ENCODE measurements around the gene TES. TPM values are rescaled to one million over a fixed set of nuclear protein-coding genes. Genes with fewer than 3 reads are reported as not detected.

The TES gene
- total RNA-seq, 1 experiment from 2014 or later, result 120 TPM

GRCh38 chr7:116208919-116209318 is 1.4 kb upstream of the TES start:
- peaks cover 17% of the 10 kb centered on the region for H3K4me1 ChIP-seq (ENCODE audit: insufficient read depth, low read length)
- H4K20me1 ChIP-seq (ENCODE audit: low read length), result peaks cover 24% of the 10 kb centered on the region
- peaks cover 36% of the 10 kb centered on the region for H3K79me2 ChIP-seq (ENCODE audit: low read length)
- no peaks in the 10 kb centered on the region for H3K36me3 ChIP-seq (ENCODE audit: low read depth, low read length)
- no TSS peak for BruUV-seq (replicated peaks)
- H3K9me3 ChIP-seq (ENCODE audit: low read length), result no peaks in the 10 kb centered on the region
- intact Hi-C loops (cut with micrococcal nuclease), result no loop called here
- no peaks in the 10 kb centered on the region for H3F3A ChIP-seq (ENCODE audit: low read length, unreplicated experiment)
- no peak overlapping the region for H3K27ac ChIP-seq (ENCODE audit: low read length)
- ATAC-seq, result no peak
- H3K9me2 ChIP-seq (replicated peaks; ENCODE audit: low read length), result no peaks in the 10 kb centered on the region
- H3K4me3 ChIP-seq (ENCODE audit: low read length), result no peak overlapping the region
- DNase-seq, result no peak
- H2AFZ ChIP-seq (ENCODE audit: low read length), result no peak overlapping the region
- ChIA-PET CTCF (interaction anchor here (0.6 kb wide), 1 partner anchor 48 kb away, joined by 3 read pairs; no protein-coding TSS in a partner anchor), POLR2A (ENCODE audit: unreplicated experiment) (no interaction called here)
- H3K4me2 ChIP-seq (ENCODE audit: low read length), result no peak overlapping the region
- TF ChIP-seq, protein P1, sequence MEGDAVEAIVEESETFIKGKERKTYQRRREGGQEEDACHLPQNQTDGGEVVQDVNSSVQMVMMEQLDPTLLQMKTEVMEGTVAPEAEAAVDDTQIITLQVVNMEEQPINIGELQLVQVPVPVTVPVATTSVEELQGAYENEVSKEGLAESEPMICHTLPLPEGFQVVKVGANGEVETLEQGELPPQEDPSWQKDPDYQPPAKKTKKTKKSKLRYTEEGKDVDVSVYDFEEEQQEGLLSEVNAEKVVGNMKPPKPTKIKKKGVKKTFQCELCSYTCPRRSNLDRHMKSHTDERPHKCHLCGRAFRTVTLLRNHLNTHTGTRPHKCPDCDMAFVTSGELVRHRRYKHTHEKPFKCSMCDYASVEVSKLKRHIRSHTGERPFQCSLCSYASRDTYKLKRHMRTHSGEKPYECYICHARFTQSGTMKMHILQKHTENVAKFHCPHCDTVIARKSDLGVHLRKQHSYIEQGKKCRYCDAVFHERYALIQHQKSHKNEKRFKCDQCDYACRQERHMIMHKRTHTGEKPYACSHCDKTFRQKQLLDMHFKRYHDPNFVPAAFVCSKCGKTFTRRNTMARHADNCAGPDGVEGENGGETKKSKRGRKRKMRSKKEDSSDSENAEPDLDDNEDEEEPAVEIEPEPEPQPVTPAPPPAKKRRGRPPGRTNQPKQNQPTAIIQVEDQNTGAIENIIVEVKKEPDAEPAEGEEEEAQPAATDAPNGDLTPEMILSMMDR (conservative IDR thresholded peaks at IDR 0.05; ENCODE audit: low read depth, low read length), result no peak
- no peak for TF ChIP-seq EZH2phosphoT487 (IDR thresholded peaks at IDR 0.05; ENCODE audit: borderline replicate concordance, low read length)
- TF ChIP-seq EZH2 (IDR thresholded peaks at IDR 0.05; ENCODE audit: low read length, unreplicated experiment), result no peak
- H3K9ac ChIP-seq (ENCODE audit: low read length), result no peak overlapping the region
- no peaks in the 10 kb centered on the region for H3K27me3 ChIP-seq (ENCODE audit: low read length)

DNA sequence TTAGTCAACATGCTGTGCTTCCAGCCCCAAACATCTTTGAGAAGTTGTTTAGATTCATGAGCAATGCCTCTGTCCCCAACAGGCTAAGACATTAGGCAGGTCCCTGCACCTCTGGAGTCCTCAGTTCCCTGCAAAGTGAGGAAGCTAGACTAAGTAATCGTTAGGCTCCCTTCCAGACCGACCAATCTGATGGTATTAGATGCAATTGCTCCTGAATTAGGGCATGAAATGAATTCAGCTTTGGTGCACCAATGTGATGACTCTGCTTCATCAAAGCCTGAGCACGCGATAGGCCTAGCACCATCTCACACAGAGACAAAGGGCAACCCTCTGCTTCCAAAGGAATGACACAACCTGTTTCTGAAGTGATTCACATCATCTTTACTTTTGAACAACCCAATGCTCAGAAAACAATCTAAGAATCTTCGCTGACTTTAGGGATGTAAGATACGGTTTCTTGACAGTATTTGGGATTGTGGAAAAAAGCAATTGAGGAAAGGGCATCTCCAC is 723 bp upstream of the TES start:
- ATAC-seq, result no peak
- CTCF ChIA-PET, result interaction anchor here (2.5 kb wide), 1 partner anchor 29 kb away, joined by 13 read pairs; no protein-coding TSS in a partner anchor
- intact Hi-C loops (cut with micrococcal nuclease), result loop anchor here (2.0 to 5.0 kb wide), 2 partner anchors 71 to 568 kb away; no protein-coding TSS in a partner anchor

More for the DNA sequence above, 723 bp upstream of the TES start:
- H3K36me3 ChIP-seq (ENCODE audit: low read depth, low read length), result no peaks in the 10 kb centered on the region; the same call in 1 of the 2 replicates
- H3K9ac ChIP-seq (ENCODE audit: low read length), result 0 out of 2 replicates have a peak overlapping the region, but pooled peaks have one; percentile 98
- no peaks in the 10 kb centered on the region for H3K27me3 ChIP-seq (ENCODE audit: low read length)
- peak overlapping the region; percentile 68 for H2AFZ ChIP-seq (ENCODE audit: low read length)
- peaks cover 30% of the 10 kb centered on the region for H4K20me1 ChIP-seq (ENCODE audit: low read length)
- no peaks in the 10 kb centered on the region for H3F3A ChIP-seq (ENCODE audit: low read length, unreplicated experiment)
- no peak overlapping the region for H3K27ac ChIP-seq (ENCODE audit: low read length)
- H3K4me2 ChIP-seq (ENCODE audit: low read length), result peak overlapping the region; percentile 94
- H3K79me2 ChIP-seq (ENCODE audit: low read length), result peaks cover 43% of the 10 kb centered on the region
- no peak for TF ChIP-seq EZH2phosphoT487 (IDR thresholded peaks at IDR 0.05; ENCODE audit: borderline replicate concordance, low read length)
- no peak for TF ChIP-seq EZH2 (IDR thresholded peaks at IDR 0.05; ENCODE audit: low read length, unreplicated experiment)
- TF ChIP-seq, protein P1 (conservative IDR thresholded peaks at IDR 0.05; ENCODE audit: low read depth, low read length), result no peak
- no peak for DNase-seq
- H3K4me1 ChIP-seq (ENCODE audit: insufficient read depth, low read length), result peaks cover 23% of the 10 kb centered on the region
- TSS peak; percentile 4 for BruUV-seq (replicated peaks)
- peak overlapping the region; percentile 93 for H3K4me3 ChIP-seq (ENCODE audit: low read length)
- H3K9me3 ChIP-seq (ENCODE audit: low read length), result no peaks in the 10 kb centered on the region
- POLR2A ChIA-PET (ENCODE audit: unreplicated experiment), result interaction anchor here (0.6 to 2.1 kb wide), 6 partner anchors 9 to 368 kb away, joined by 3 to 9 read pairs (median 4); no protein-coding TSS in a partner anchor
- no peaks in the 10 kb centered on the region for H3K9me2 ChIP-seq (replicated peaks; ENCODE audit: low read length)
